Effector CD4-positive, alpha-beta T cell (primary cell): ENCODE measurements around the gene PARVA.

Source experiments
- DNase-seq: peaks from one replicate; pipeline ENCODE4 v3.0.0-alpha.2; 2020

The PARVA gene

GRCh38 chr11:12403997-12404350 lies 26.6 kb downstream of the PARVA start:
- no peak for DNase-seq

DNA sequence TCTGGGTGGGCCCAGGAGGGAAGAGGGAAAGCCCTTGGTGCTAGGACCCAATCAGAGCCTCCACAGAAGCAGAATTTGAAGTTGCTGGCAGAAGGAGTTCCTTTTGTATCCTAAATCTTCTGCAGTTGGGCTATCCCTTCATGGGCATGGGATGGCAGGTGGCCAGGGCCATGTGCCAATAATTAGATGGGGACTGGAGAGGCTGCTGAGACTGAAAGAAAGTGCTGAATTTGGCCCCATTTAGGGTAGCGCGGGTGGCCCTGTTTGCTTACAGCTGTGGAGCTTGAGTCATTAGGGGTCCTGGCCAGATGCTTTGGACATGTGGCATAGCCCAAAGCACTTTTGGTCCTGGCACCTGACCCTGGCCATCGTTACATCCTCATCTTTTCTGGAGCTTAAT lies 27.1 kb downstream of the PARVA start:
- DNase-seq = no peak

GRCh38 chr11:12408156-12408770 lies 30.9 kb downstream of the PARVA start:
- no peak for DNase-seq

DNA sequence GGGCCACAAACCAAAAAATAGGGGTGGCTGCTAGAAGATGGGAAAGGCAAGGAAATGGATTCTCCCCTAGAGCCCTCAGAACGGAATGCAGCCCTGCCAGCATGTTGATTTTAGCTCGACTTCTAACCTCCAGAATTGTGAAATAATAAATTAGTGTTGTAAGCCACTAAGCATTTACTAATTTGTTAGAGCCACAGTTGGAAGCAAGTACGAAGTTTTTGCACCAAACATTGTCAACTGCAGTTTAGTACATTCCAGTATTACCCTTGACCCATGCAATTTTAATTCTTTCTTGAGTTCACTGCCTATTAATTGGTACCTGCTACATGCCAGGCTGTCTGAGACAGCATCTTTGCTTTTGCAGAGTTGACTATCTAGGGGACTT lies 32.2 kb downstream of the PARVA start:
- no peak for DNase-seq

GRCh38 chr11:12410006-12410728 lies 32.8 kb downstream of the PARVA start:
- no peak for DNase-seq

GRCh38 chr11:12411393-12411792 lies 34.0 kb downstream of the PARVA start:
- DNase-seq = no peak

- no peak for DNase-seq
These were observed 34.7 kb downstream of the PARVA start for GRCh38 chr11:12411806-12412727.

DNA sequence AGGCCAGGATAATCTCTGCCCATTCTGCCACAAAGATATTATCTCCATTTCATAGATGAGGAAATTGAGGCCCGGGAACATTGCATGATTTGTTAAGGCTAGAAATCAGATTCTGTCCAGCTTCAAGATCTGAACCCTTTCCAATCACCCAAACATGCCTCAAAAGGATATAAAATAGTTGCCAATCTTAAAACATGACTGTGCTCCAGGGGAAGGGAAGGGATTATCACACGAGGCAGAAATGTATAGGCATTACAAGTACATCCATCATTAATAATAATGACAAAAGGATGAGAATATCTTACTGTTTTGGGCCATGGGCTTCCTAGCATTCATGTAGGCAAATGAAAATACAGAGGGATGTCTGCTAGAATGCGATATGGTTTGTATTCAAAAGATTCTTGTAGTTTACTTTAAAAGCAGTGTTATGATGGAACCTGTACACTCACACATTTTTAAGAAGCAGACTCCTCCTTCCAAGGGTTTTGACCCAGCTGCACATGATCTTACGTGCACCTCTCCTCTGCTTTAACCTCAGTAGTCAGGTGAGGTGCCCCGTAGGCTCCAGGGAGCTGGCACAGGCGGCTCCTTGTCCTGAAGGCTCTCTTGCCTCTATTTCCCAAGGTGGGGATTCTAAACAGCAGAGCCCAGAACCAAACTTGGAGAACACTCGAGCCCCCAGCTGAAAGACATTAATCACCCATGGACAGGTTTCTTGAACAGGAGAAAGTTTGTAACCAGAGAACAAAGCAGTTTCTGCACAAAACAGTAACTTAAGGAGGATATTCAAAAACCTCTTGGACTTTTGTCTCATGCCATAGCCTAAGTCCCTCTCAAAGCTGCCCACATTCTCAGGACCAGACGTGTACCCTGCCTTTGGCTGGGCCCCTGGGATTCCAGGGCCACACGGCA lies 36.0 kb downstream of the PARVA start:
- DNase-seq = no peak

- no peak for DNase-seq
These were observed 37.2 kb downstream of the PARVA start for GRCh38 chr11:12414611-12415010.

- DNase-seq = no peak
These were observed 38.1 kb downstream of the PARVA start for GRCh38 chr11:12415342-12415966.

DNA sequence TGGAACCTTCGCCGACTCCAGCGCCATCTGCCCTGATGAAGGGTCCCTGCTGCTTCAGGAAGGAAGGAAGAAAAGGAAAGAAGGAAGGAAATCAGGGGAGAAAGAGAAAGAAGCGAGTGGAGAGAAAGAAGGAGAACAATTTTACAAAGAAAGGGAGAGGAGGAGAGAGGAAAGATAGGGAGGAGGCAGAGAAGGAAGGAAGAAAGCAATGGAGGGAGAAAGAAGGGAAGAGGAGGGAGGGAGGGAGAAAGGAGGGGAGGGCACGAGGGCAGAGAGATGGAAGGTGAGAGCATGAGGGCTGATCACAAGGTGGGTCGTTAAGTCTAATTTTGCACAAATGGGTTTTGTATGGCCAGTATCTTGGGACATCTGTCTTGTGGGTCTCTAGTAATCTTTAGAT lies 39.2 kb downstream of the PARVA start:
- no peak for DNase-seq

- no peak for DNase-seq
These were observed 40.6 kb downstream of the PARVA start for GRCh38 chr11:12417691-12418611.

DNA sequence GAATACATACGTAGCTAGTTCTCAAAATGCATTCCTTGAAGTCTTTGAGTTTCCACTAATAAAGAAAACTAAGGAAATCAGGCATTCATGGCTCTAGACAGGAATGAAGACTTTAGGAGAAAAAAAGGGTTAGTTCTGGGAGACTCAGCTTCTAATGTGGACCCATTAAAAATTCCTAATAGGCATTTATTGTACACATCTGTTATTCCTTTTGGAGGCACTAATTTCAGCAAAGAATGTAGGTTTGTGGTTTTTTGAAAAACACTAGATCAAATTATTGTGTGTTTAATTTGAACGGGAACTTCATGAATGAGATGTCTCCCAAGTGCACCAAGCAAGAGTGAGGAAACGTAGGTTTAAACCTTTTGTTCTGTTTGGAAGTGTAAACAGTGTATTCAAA lies 42.7 kb downstream of the PARVA start:
- no peak for DNase-seq

DNA sequence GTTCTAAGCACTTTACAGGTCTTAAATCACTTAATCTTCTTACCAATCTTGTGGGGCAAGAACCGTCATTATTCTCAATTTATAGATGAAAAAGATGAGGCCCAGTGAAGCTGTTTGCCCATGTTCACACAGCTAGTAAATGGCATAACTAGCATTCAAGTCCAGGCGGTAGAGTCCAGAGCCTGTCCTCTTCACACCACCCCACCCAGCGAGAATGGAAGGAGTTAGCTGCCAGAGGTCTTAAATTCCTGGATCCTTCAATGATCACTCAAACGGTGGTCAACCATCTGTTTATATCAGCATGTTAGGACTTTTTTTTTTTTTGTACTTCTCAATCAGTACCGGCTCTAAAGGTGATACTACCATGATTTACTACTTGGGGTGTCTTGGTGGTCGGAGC lies 43.3 kb downstream of the PARVA start:
- DNase-seq = no peak

GRCh38 chr11:12421386-12421785 lies 44.0 kb downstream of the PARVA start:
- DNase-seq = no peak

GRCh38 chr11:12426176-12426575 lies 48.8 kb downstream of the PARVA start:
- DNase-seq = no peak

GRCh38 chr11:12429155-12429554 lies 51.8 kb downstream of the PARVA start:
- no peak for DNase-seq

DNA sequence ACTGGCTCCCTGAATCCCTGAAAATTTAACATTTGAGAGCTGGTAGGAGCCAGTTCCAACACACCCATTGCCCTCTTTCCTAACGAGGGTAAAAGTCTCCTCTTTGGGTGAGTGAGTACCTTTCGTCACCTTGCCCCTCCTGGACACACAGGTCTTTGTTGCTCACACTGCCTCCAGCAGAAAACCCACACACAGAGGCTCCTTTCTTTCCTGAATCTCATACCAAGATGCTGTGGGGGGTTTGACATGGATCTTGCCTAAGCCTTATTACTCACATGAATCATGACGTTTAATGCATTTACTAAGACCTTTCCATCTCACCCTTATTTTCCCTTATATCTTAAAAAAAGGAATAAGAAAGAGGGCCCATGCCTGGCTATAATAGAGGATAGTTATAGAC lies 53.0 kb downstream of the PARVA start:
- no peak for DNase-seq

DNA sequence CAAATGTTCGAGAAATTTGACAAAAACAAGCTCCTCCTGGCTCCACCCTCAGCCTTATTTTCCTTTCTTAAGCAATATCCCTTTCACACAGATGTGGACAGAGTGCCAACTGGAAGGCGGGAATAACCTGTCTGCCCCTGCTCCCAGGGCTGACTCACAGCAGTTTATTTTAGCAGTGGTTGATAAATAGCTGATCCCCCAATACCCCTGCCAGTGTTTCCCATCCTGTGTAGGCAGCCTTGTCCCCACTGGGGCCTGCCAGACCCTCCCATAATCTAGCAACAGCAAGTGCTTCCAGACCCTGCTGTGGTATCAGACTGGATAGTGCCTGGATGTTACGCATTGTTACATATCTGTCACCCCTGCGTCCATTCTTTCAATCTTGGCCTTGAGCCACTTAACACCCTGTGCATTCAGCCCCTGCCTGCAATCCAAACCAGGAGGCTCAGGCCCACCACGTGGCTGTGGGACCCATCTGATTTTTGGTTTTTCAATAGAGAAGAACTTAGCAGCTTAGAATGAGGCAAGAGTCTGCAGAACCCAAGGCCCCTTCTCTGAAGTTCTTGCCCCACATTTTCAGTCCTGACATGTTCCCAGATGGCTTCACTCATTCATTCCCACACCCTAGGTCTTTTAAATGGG lies 53.7 kb downstream of the PARVA start:
- no peak for DNase-seq

GRCh38 chr11:12432507-12432906 lies 55.1 kb downstream of the PARVA start:
- DNase-seq = no peak

- no peak for DNase-seq
These were observed 55.8 kb downstream of the PARVA start for GRCh38 chr11:12433121-12433520.
